Endothelial cell of umbilical vein (primary cell): ENCODE results near the gene COL18A1. TPM values are rescaled to one million over a fixed set of nuclear protein-coding genes. Genes with fewer than 3 reads are reported as not detected.

Experiments
- BruUV-seq: library from RNA; stranded (reverse); fragments of 400-500 nt; replicated peaks from 2 replicates; lab custom pipeline; 2021; lab: Mats Ljungman, UMichigan
- CTCF ChIA-PET: fragments of 300-600, 350-600 bp; sonication (Branson Sonifier 250); formaldehyde crosslinking; loops from one replicate; lab custom pipeline; 2021; ENCODE audit warnings: antibody characterized with exemption, inconsistent platforms; lab: Charles Lee
- POLR2A ChIA-PET: fragments of 300-600, 350-600 bp; sonication (Branson Sonifier 250); formaldehyde crosslinking; loops from one replicate; lab custom pipeline; 2021; ENCODE audit warnings: antibody characterized with exemption, inconsistent platforms; lab: Charles Lee
- DNase-seq: peaks from one replicate; pipeline ENCODE4 v3.0.0-alpha.2; 2011; ENCODE audit warnings: low read depth, low spot score
- FAIRE-seq: peaks from 2 replicates; lab custom pipeline; 2011; peaks lifted over from hg19 to GRCh38; lab: Jason Lieb, UNC
- H2AFZ ChIP-seq: 2 replicates; pipeline ENCODE4 v1.6.0; 2012; ENCODE audit warnings: low read depth, low read length, control low read depth, inconsistent platforms
- H3K27ac ChIP-seq: 2 replicates; pipeline ENCODE4 v1.5.1; 2011; ENCODE audit warnings: low read depth, mild to moderate bottlenecking, control low read depth, low read length, moderate library complexity; ENCODE audit not compliant: insufficient read depth
- H3K27me3 ChIP-seq, 2 experiments: 2 replicates each; pipeline versions ENCODE4 v1.6.0 to v1.6.1; 2011; ENCODE audit warnings: low read length in 2 of 2, mixed read lengths in 1 of 2; ENCODE audit not compliant: control insufficient read depth in 2 of 2, insufficient read depth in 2 of 2
- H3K36me3 ChIP-seq, 2 experiments: 2 replicates in 1 of 2; 3 replicates in 1 of 2; pipeline ENCODE4 v1.5.1; 2011; ENCODE audit warnings: low read length in 2 of 2, mild to moderate bottlenecking in 1 of 2, moderate library complexity in 1 of 2; ENCODE audit not compliant: control insufficient read depth in 2 of 2, insufficient read depth in 2 of 2; ENCODE audit errors: extremely low read depth in 1 of 2
- H3K4me1 ChIP-seq: 3 replicates; pipeline ENCODE4 v1.5.1; 2011; ENCODE audit warnings: mild to moderate bottlenecking, low read length; ENCODE audit not compliant: control insufficient read depth, insufficient read depth; ENCODE audit errors: extremely low read depth
- H3K4me2 ChIP-seq: 2 replicates; pipeline ENCODE4 v1.6.1; 2011; ENCODE audit warnings: low read length, control low read depth, mixed read lengths; ENCODE audit not compliant: insufficient read depth
- H3K4me3 ChIP-seq, 3 experiments: fragments of 200-600 bp in 1 of 3; sonication (generic), shearing (Covaris generic) in 1 of 3; replicated peaks in 1 of 3; 2 replicates each; pipeline ENCODE4 v1.5.1; 2011 to 2016; ENCODE audit warnings: control low read depth in 3 of 3, low read length in 3 of 3, mild to moderate bottlenecking in 2 of 3, inconsistent platforms in 1 of 3, low read depth in 1 of 3, moderate library complexity in 1 of 3; ENCODE audit not compliant: insufficient read depth in 1 of 3
- H3K79me2 ChIP-seq: 2 replicates; pipeline ENCODE4 v1.6.0; 2012; ENCODE audit warnings: low read length, inconsistent platforms; ENCODE audit not compliant: control insufficient read depth, insufficient read depth
- H3K9ac ChIP-seq: replicated peaks from 2 replicates; pipeline ENCODE3; 2011; ENCODE audit warnings: low read length, control low read depth; ENCODE audit not compliant: insufficient read depth; ENCODE audit errors: extremely low read depth
- H3K9me1 ChIP-seq: replicated peaks from 3 replicates; pipeline ENCODE4 v1.6.0; 2011; ENCODE audit warnings: mild to moderate bottlenecking, low read length; ENCODE audit not compliant: control insufficient read depth, insufficient read depth; ENCODE audit errors: extremely low read depth
- H3K9me3 ChIP-seq: replicated peaks from 2 replicates; pipeline ENCODE4 v1.5.1; 2012; ENCODE audit warnings: low read length, inconsistent platforms; ENCODE audit not compliant: control insufficient read depth, insufficient read depth
- H4K20me1 ChIP-seq: replicated peaks from 2 replicates; pipeline ENCODE3; 2011; ENCODE audit warnings: mild to moderate bottlenecking, low read length; ENCODE audit not compliant: control insufficient read depth, insufficient read depth; ENCODE audit errors: extremely low read depth
- EZH2 ChIP-seq: IDR thresholded peaks from 2 replicates; pipeline ENCODE4 v1.6.1; 2012; ENCODE audit warnings: borderline replicate concordance, low read depth, mild to moderate bottlenecking, moderate library complexity, low read length, inconsistent platforms; ENCODE audit not compliant: severe bottlenecking
- FOS ChIP-seq: IDR thresholded peaks from 2 replicates; pipeline ENCODE4 v1.6.1; 2011; ENCODE audit warnings: mild to moderate bottlenecking, low read length, moderate library complexity, borderline replicate concordance; ENCODE audit not compliant: insufficient read depth
- GATA2 ChIP-seq: IDR thresholded peaks from 2 replicates; pipeline ENCODE4 v1.7.0; 2011; ENCODE audit warnings: low read depth, mild to moderate bottlenecking, moderate library complexity, mixed read lengths, low read length; ENCODE audit not compliant: insufficient read length, insufficient read depth
- JUN ChIP-seq: IDR thresholded peaks from 2 replicates; pipeline ENCODE4 v1.6.1; 2011; ENCODE audit warnings: borderline replicate concordance, low read depth; ENCODE audit not compliant: insufficient read length, insufficient read depth
- MYC ChIP-seq: IDR thresholded peaks from one replicate; pipeline ENCODE4 v1.6.1; 2011; ENCODE audit warnings: mild to moderate bottlenecking, low read depth, low read length
- POLR2A ChIP-seq: IDR thresholded peaks from 2 replicates; pipeline ENCODE4 v1.6.1; 2012; ENCODE audit warnings: low read depth, mild to moderate bottlenecking, control low read depth, low read length
- POLR2AphosphoS5 ChIP-seq: IDR thresholded peaks from 2 replicates; pipeline ENCODE4 v1.6.1; 2012; ENCODE audit warnings: low read depth, mild to moderate bottlenecking, control low read depth, low read length, moderate library complexity; ENCODE audit not compliant: insufficient read depth
- dilution Hi-C: fragments of 300-500 bp; cut with MboI; formaldehyde crosslinking; loops from one replicate; pipeline ENCODE4 v1.15.0; 2019; ENCODE audit warnings: low sequenced_read_pairs; ENCODE audit not compliant: extremely low pct_ligation_motif_present
- intact Hi-C: fragments of 100-400 bp; cut with micrococcal nuclease; formaldehyde crosslinking; loops from one replicate; pipeline ENCODE4 v1.10.0; 2022
- polyA plus RNA-seq, 4 experiments: library from polyadenylated mRNA; depleted of rRNA in 3 of 4; stranded (reverse) in 3 of 4; unstranded in 1 of 4; fragments of >200 nt; gene quantifications; 2 replicates each; pipeline versions ENCODE4 v1.2.1 to v1.2.3, GENCODE V29; 2011 to 2012; ENCODE audit warnings: missing spikeins in 1 of 4
- total RNA-seq: library from RNA; stranded (reverse); gene quantifications from 2 replicates; pipeline ENCODE4 v1.2.3, GENCODE V29; 2021
- TF ChIP-seq, protein P1 (sequence below): IDR thresholded peaks from 2 replicates; pipeline ENCODE4 v1.6.1; 2011; ENCODE audit not compliant: insufficient read depth, insufficient read length
- TF ChIP-seq, protein P2 (sequence below), 2 donors: IDR thresholded peaks; 1 replicate in 1 of 2; 2 replicates in 1 of 2; pipeline ENCODE4 v1.5.1; 2011; ENCODE audit warnings: low read length in 2 of 2, mild to moderate bottlenecking in 2 of 2, moderate library complexity in 2 of 2, control low read depth in 1 of 2, inconsistent platforms in 1 of 2, low read depth in 1 of 2; ENCODE audit not compliant: insufficient read depth in 1 of 2; ENCODE audit errors: extremely low read depth in 1 of 2

COL18A1 gene
- total and polyA plus RNA-seq, 2 donors (not counting 3 experiments of a cell fraction or from before 2014, with no cell fraction given), result 198 to 252 TPM

DNA sequence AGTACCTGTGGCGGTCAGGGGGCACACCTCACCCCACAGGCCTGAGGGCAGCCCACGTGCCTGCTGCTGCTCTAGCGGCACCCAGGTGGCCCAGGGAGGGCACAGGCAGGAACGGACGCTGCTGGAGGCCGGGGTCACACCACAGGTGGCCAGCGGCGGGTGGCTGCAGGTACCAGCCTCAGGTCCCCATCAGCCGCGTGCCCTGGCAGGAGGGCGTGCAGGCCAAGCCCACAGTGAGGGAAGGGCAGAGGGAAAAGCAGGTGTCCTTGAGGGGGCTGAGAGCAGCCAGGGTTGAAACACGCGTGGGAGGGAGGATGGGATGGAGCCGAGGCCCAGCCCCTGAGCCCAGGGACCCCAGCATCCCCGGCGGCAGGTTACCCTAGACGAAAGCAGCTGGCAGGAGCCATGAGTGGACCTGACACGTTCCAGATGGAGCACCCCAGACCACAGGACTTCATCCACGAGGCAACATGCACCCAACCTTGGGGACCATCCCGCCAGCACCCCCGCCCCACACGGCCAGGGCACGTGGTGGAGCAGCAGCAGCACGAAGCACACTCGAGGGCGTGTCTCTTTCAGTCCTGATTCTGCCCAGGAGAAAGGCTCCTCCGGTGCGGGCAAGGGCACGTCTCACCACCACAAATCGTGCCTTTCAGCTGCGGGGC lies 133.5 kb downstream of the COL18A1 start:
- Histone ChIP-seq H2AFZ (no peak overlapping the region), H3K4me2 (no peak overlapping the region), H4K20me1 (no peaks in the 10 kb centered on the region), H3K9me1 (no peaks in the 10 kb centered on the region), H3K79me2 (peaks cover 56% of the 10 kb centered on the region), H3K36me3 (peaks cover 0 to 2% of the 10 kb centered on the region in 2 experiments), H3K27ac (no peak overlapping the region), H3K27me3 (no peaks in the 10 kb centered on the region), H3K9ac (no peak overlapping the region), H3K4me1 (peaks cover 24% of the 10 kb centered on the region), H3K4me3 (no peak overlapping the region), H3K9me3 (no peaks in the 10 kb centered on the region)
- ChIA-PET POLR2A (no interaction called here), CTCF (no interaction called here)
- DNase-seq (no peak), FAIRE-seq (no peak)
- intact Hi-C loops, result loop anchor here (10.0 kb wide), 1 partner anchor 64 kb away; no protein-coding TSS in a partner anchor
- TF ChIP-seq JUN, result no peak
- no peak for TF ChIP-seq EZH2
- TF ChIP-seq FOS, result no peak
- TF ChIP-seq, protein P1, sequence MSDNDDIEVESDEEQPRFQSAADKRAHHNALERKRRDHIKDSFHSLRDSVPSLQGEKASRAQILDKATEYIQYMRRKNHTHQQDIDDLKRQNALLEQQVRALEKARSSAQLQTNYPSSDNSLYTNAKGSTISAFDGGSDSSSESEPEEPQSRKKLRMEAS, result no peak
- no peak for TF ChIP-seq POLR2AphosphoS5
- no peak for TF ChIP-seq POLR2A
- TF ChIP-seq MYC, result no peak
- TF ChIP-seq GATA2, result no peak
- TF ChIP-seq, protein P2, sequence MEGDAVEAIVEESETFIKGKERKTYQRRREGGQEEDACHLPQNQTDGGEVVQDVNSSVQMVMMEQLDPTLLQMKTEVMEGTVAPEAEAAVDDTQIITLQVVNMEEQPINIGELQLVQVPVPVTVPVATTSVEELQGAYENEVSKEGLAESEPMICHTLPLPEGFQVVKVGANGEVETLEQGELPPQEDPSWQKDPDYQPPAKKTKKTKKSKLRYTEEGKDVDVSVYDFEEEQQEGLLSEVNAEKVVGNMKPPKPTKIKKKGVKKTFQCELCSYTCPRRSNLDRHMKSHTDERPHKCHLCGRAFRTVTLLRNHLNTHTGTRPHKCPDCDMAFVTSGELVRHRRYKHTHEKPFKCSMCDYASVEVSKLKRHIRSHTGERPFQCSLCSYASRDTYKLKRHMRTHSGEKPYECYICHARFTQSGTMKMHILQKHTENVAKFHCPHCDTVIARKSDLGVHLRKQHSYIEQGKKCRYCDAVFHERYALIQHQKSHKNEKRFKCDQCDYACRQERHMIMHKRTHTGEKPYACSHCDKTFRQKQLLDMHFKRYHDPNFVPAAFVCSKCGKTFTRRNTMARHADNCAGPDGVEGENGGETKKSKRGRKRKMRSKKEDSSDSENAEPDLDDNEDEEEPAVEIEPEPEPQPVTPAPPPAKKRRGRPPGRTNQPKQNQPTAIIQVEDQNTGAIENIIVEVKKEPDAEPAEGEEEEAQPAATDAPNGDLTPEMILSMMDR (IDR thresholded peaks at IDR 0.05; ENCODE audit: extremely low read depth in 1 of 2, insufficient read depth in 1 of 2, low read depth in 1 of 2, low read length in 2 of 2), result no peak
- BruUV-seq, result no TSS peak
- dilution Hi-C loops, result no loop called here
